Cerebellar nuclear complex (tissue), 1 donor: ENCODE measurements around the gene HBA1.
"Not testable (repeated sequence)": the region's sequence is repeated elsewhere in the genome, so short reads cannot be mapped to it uniquely, and the experiment has no call there.

Experiments used
- DNase-seq, 2 experiments: peaks; one replicate each; lab custom pipeline; 2025; lab: John Stamatoyannopoulos, UW

The HBA1 gene

GRCh38 chr16:203246-203645 lies 26.8 kb downstream of the HBA1 start:
- DNase-seq: no peak

DNA sequence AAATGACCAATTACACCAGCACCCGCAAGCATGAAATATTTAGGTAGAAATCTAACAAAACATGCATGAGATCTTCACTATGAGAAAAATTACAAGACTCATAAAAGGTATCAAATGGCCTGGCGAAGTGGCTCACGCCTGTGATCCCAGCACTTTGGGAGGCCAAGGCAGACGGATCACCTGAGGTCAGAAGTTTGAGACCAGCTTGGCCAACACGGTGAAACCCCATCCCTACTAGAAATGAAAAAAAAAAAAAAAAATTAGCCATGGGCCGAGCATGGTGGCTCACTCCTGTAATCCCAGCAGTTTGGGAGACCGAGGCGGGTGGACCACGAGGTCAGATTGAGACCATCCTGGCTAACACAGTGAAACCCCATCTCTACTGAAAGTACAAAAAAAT lies 27.6 kb downstream of the HBA1 start:
- DNase-seq: not testable (repeated sequence)

DNA sequence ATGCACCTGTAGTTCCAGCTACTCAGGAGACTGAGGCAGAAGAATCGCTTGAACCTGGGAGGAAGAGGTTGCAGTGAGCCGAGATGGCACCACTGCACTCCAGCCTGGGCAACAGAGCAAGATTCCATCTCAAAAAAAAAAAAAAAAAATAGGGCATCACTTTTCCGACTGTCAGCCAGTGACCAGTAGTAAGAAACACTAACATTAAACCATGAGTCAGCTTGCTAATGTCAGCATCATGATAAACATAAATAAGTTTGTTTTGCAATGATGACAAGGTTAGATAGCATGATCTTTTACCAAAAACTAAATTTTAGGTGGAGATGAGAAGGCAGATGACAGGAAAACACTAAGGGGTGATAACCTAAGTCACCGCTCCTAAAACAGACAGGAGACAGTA lies 32.9 kb downstream of the HBA1 start:
- DNase-seq: not testable (repeated sequence)

DNA sequence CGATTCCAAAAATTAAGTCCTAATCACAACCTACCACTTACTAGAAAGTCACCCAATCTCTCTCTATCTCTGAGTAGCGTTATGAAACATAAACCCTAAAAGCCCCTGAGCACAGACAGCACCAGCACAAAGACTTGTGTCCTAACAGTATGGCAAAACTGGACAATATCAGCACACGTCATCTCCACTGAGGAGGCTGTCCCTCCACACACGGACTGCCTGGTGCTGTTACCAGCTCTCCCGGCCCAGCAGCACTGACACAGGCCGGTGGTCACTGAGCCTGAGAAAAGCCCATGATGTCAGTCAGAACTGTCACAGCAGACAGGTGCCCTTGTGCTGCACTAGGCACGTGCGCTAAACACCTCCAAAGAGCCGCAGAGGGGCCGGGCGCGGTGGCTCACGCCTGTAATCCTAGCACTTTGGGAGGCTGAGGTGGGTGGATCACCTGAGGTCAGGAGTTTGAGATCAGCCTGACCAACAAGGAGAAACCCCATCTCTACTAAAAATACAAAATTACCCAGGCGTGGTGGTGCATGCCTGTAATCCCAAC lies 35.2 kb downstream of the HBA1 start:
- not testable (repeated sequence) for DNase-seq

DNA sequence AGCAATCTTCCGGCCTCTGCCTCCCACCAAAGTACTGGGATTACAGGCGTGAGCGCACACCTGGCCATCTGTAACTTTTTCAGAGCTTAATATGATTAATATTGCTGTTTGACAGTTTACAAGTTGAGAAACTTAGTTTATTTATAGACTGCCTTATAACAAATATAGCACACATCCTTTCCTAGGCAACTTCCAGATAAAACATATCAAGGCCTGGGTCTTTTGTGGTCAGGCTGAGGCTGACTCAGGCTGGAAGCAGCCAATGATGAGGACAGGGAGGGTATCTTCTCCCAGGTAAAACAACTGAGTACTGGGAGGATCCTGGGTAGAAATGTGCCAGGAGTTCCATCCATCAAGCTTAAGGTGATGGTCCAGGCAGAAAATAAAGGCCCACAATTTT lies 36.5 kb downstream of the HBA1 start:
- DNase-seq: no peak

- DNase-seq: no peak
Measured at GRCh38 chr16:220021-220420, 43.5 kb downstream of the HBA1 start.
